Small intestine (tissue), 16 donors: ENCODE measurements around the gene SORBS1. TPM values are rescaled to one million over a fixed set of nuclear protein-coding genes. Genes with fewer than 3 reads are reported as not detected.

Experiments
- DNase-seq, 2 donors: peaks; one replicate each; pipeline versions ENCODE4 v3.0.0 to v3.0.0-alpha.2; 2013
- FAIRE-seq: peaks from 2 replicates; lab custom pipeline; 2012; peaks lifted over from hg19 to GRCh38; lab: Jason Lieb, UNC
- H3K27ac ChIP-seq, 3 donors: one replicate each; pipeline ENCODE4 v1.5.1; 2013; ENCODE audit warnings: low read length in 2 of 3, mild to moderate bottlenecking in 2 of 3, control low read depth in 1 of 3, inconsistent platforms in 1 of 3, low read depth in 1 of 3, moderate library complexity in 1 of 3
- H3K27me3 ChIP-seq, 3 donors: one replicate each; pipeline ENCODE4 v1.6.1; 2013; ENCODE audit warnings: low read length in 3 of 3, inconsistent platforms in 1 of 3; ENCODE audit not compliant: control insufficient read depth in 3 of 3, insufficient read depth in 3 of 3
- H3K36me3 ChIP-seq, 3 donors: one replicate each; pipeline ENCODE4 v1.6.1; 2013; ENCODE audit warnings: low read length in 3 of 3, inconsistent platforms in 1 of 3, low read depth in 1 of 3, mild to moderate bottlenecking in 1 of 3, moderate library complexity in 1 of 3; ENCODE audit not compliant: control insufficient read depth in 3 of 3, insufficient read depth in 2 of 3
- H3K4me1 ChIP-seq, 3 donors: one replicate each; pipeline ENCODE4 v1.6.1; 2013; ENCODE audit warnings: low read length in 2 of 3, inconsistent platforms in 1 of 3, low read depth in 1 of 3, mild to moderate bottlenecking in 1 of 3, moderate library complexity in 1 of 3; ENCODE audit not compliant: control insufficient read depth in 3 of 3, insufficient read depth in 2 of 3
- H3K4me3 ChIP-seq, 3 donors: one replicate each; pipeline ENCODE4 v1.5.1; 2013; ENCODE audit warnings: low read length in 3 of 3, control low read depth in 1 of 3, inconsistent platforms in 1 of 3, low read depth in 1 of 3, mild to moderate bottlenecking in 1 of 3, moderate library complexity in 1 of 3
- H3K9me3 ChIP-seq, 2 donors: one replicate each; pipeline ENCODE4 v1.6.1; 2013; ENCODE audit warnings: low read depth in 1 of 2, low read length in 1 of 2; ENCODE audit not compliant: control insufficient read depth in 2 of 2, insufficient read depth in 1 of 2
- WGBS, 3 donors: extraction: QIAGEN DNeasy Blood & Tissue Kit; methylation state at CpG; one replicate each; pipeline ENCODE4 v1.1.7; 2013; 5-methylcytosine and 5-hydroxymethylcytosine counted together
- long read RNA-seq, 10 donors: transcript quantifications; one replicate each; lab custom pipeline, GENCODE V29; 2026
- polyA plus RNA-seq, 4 donors: library from polyadenylated mRNA; stranded (reverse) in 3 of 4; unstranded in 1 of 4; fragments of 200-250 nt in 3 of 4; fragments of 120-200 nt in 1 of 4; gene quantifications; one replicate each; pipeline versions ENCODE4 v1.2.1 to v1.2.3, GENCODE V29; 2013
- donor health status: healthy with polysubstance abuse.
- donor health status: control.
- donor health status: control.
- donor health status: Bipolar disorder and iron deficiency.
- donor health status: healthy.

SORBS1 gene
- polyA plus RNA-seq = 10 to 100 TPM in 2 of 4 donors, 1 to 10 TPM in 2; 4.9 to 35.5 (median 20.1) TPM
- long read RNA-seq, donor 1 = 0 reads
- long read RNA-seq, donor 2 = 0 reads
- long read RNA-seq, donor 3, partial matches to known transcripts = 0 of 1 reads
- long read RNA-seq, donor 3, other reads (novel, unspliced or antisense) = 0 of 1 reads
- long read RNA-seq, donor 4, partial matches to known transcripts = 0 of 1 reads
- long read RNA-seq, donor 4, other reads (novel, unspliced or antisense) = 0 of 1 reads
- long read RNA-seq, donor 5 = 0 reads
- long read RNA-seq, donor 6, partial matches to known transcripts = 0 of 1 reads
- long read RNA-seq, donor 6, other reads (novel, unspliced or antisense) = 0 of 1 reads
- long read RNA-seq, donor 7 = 0 reads
- long read RNA-seq, donor 8 = 0 reads
- long read RNA-seq, donor 9 = 0 reads
- long read RNA-seq, donor 10, partial matches to known transcripts = 0 of 1 reads
- long read RNA-seq, donor 10, other reads (novel, unspliced or antisense) = 0 of 1 reads

DNA sequence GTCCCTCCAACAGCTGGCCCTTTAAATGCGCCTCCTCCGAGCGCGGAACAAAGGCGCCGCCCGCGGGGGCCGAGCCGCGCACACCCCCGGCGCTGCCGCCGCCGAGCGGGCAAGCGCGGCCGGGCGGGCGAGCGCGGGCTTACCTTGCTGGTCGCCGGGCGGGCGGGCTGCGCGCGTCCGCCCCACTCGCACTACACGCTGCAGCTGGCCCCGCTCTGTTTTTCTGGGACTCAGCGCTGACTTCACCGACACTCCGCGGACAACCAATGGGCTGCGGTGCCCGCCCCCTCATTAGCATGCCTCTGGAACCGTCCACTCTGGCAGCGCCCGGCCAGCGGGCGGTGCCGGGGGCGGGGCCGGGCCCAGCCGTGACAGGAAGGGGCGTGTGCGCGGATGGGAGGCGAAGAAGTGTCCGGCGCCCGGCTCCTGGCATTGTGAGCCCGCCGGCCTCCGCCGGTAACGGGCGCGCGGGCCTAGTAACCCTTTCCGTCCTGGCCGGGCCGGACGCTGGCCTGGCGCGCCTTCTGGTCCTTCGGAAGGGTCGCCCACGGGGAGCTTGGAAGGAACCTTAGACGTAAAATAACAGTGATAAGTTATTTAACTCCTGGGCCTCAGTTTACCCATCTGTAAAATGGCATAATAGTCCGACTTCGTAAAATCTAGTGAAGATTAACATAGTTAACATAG is at the start of gene SORBS1:
Gene SORBS1 (minus strand): TSS at position 195 of the 687 bp plus-strand sequence. CDS start 120,236 bp downstream, outside the sequence.
- peak; percentile 96 to 98 for DNase-seq
- WGBS, 3 donors = 1% methylated on average over 68 to 77 of the region's 77 CpGs
- no peaks in the 10 kb centered on the region for H3K9me3 ChIP-seq
- H3K4me1 ChIP-seq = peaks cover 0 to 29% (median 2%) of the 10 kb centered on the region in 3 donors
- peak within 1 kb of the TSS; percentile 70 to 98 (median 81) for H3K4me3 ChIP-seq
- peak within 1 kb of the TSS; percentile 61 to 84 (median 82) for H3K27ac ChIP-seq
- no peak for FAIRE-seq
- no peaks in the 10 kb centered on the region for H3K36me3 ChIP-seq
- no peaks in the 10 kb centered on the region for H3K27me3 ChIP-seq

DNA sequence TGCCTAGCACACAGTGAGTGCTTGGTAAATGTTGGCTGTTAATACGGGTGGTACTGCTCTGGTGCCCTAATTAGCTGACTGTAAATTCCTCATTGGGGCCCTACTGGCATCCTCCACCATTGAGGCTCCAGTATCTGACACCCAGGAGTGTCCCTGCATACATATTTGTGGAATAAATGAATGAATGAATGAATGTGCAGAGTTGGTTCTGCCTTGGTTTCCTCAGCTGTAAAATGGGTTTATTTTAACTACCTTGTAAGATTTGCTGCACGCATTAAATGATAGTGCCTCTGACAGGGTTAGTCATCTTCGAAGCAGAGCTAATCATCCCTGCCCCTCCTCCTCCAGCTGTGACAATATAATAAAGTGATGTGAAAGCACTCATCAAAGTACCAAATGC is 49.6 kb upstream of the SORBS1 start:
- FAIRE-seq = no peak
- peaks cover 42 to 73% (median 47%) of the 10 kb centered on the region in 3 donors for H3K36me3 ChIP-seq
- no peak overlapping the region for H3K27ac ChIP-seq
- WGBS, 3 donors = 88 to 94% (median 90%) methylated on average over 3 of the region's 3 CpGs
- H3K9me3 ChIP-seq = no peaks in the 10 kb centered on the region
- H3K4me3 ChIP-seq = no peak overlapping the region
- no peaks in the 10 kb centered on the region for H3K27me3 ChIP-seq
- DNase-seq = peak in 1 of 2 donors; percentile 2
- H3K4me1 ChIP-seq = peaks cover 2 to 32% (median 5%) of the 10 kb centered on the region in 3 donors

DNA sequence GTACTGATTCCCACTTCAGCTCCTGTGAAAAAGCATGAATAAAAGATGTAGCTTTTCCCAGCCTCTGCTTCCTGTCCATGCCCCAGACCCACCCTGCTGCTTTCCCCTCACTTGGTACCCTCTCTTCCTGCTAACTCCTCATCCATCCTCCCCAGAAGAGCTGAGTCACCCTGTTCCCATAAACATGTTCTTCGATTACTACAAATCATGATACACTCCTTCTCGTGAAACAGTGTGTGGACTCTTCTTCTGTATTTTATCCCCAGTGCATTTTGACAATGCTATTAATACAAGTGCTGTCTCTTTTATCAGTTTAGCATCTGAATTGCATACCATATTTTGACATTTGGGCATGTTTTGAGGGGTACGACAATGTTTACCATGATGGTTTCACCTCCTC is 45.8 kb upstream of the SORBS1 start:
- H3K27me3 ChIP-seq = no peaks in the 10 kb centered on the region
- no peak overlapping the region for H3K27ac ChIP-seq
- 78 to 81% (median 80%) methylated on average over 3 of the region's 3 CpGs for WGBS, 3 donors
- peaks cover 26 to 73% (median 32%) of the 10 kb centered on the region in 3 donors for H3K36me3 ChIP-seq
- FAIRE-seq (no peak), DNase-seq (no peak)
- H3K4me1 ChIP-seq = peaks cover 0 to 3% (median 0%) of the 10 kb centered on the region in 3 donors
- no peak overlapping the region for H3K4me3 ChIP-seq
- no peaks in the 10 kb centered on the region for H3K9me3 ChIP-seq

DNA sequence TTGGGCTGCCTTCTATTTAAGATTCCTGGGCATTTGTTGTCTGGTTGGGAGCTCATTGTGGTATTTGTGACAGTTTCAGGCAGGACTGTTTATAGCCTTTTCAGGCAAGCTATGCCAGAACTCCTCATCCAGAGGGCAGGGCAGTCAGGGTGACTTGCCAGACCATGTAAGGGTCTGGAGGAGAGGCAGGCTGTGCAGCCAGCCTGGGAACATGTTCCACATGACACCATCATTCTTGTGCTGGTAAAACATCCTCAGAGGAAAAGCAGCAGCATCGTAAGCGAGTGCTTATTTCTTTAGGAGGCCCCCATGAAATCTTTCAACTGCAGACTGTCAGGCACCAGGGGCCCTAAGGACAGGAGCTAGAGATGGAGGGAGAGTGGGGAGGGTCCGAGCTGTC is 44.0 kb upstream of the SORBS1 start:
- WGBS, 3 donors = 76 to 97% (median 92%) methylated on average over 3 of the region's 3 CpGs
- DNase-seq = no peak
- H3K36me3 ChIP-seq = peaks cover 22 to 56% (median 23%) of the 10 kb centered on the region in 3 donors
- H3K9me3 ChIP-seq = no peaks in the 10 kb centered on the region
- H3K27me3 ChIP-seq = no peaks in the 10 kb centered on the region
- H3K4me3 ChIP-seq = no peak overlapping the region
- FAIRE-seq = no peak
- peaks cover 0 to 4% (median 0%) of the 10 kb centered on the region in 3 donors for H3K4me1 ChIP-seq
- peak overlapping the region in 2 of 3 donors; percentile 27 to 76 for H3K27ac ChIP-seq

DNA sequence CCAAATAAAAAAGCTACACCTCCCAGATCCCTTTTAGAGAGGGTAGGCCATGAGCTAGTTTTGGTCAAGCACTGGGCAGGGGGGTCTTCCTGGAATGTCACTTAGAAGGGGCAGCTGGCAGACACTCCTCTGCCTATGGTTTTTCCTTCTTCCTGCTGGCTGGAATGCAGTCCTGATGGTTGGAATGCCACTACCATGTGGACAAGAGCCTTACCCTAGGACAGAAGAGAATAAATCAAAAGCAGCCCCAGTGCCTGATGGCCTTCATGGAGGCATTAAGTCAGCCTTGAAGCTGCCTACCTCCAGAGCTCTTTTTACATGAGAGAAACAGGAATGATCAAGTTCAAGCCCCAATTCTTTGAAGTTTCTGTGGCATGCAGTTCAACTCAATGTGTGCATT is 43.5 kb upstream of the SORBS1 start:
- DNase-seq = no peak
- no peak for FAIRE-seq
- Histone ChIP-seq H3K4me1 (peaks cover 0 to 4% (median 0%) of the 10 kb centered on the region in 3 donors), H3K36me3 (peaks cover 19 to 51% (median 20%) of the 10 kb centered on the region in 3 donors), H3K27me3 (no peaks in the 10 kb centered on the region), H3K9me3 (no peaks in the 10 kb centered on the region), H3K4me3 (no peak overlapping the region), H3K27ac (peak overlapping the region in 2 of 3 donors; percentile 27 to 76)

DNA sequence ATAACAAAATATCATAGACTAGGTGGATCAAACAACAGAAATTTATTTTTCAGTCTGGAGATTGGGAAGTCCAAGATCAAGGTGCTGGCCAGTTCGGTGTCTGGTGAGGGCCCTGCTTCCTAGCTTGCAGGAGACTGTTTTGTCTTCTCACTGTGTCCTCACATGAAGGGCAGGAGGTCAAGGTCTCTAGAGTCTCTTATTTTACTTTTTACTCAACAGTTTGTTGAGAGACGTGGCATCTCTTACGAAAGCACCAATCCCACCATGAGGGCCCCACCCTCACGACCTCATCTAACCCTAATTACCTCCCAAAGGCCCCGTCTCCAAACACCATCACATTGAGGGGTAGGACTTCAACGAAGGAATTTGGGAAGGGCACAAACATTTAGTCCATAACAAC is 41.2 kb upstream of the SORBS1 start:
- H3K9me3 ChIP-seq = no peaks in the 10 kb centered on the region
- FAIRE-seq = no peak
- WGBS, 3 donors = 77 to 86% (median 78%) methylated on average over 6 of the region's 6 CpGs
- H3K4me1 ChIP-seq = peaks cover 0 to 4% (median 0%) of the 10 kb centered on the region in 3 donors
- peaks cover 7 to 33% (median 16%) of the 10 kb centered on the region in 3 donors for H3K36me3 ChIP-seq
- H3K27me3 ChIP-seq = no peaks in the 10 kb centered on the region
- H3K27ac ChIP-seq = no peak overlapping the region
- DNase-seq = no peak
- no peak overlapping the region for H3K4me3 ChIP-seq

DNA sequence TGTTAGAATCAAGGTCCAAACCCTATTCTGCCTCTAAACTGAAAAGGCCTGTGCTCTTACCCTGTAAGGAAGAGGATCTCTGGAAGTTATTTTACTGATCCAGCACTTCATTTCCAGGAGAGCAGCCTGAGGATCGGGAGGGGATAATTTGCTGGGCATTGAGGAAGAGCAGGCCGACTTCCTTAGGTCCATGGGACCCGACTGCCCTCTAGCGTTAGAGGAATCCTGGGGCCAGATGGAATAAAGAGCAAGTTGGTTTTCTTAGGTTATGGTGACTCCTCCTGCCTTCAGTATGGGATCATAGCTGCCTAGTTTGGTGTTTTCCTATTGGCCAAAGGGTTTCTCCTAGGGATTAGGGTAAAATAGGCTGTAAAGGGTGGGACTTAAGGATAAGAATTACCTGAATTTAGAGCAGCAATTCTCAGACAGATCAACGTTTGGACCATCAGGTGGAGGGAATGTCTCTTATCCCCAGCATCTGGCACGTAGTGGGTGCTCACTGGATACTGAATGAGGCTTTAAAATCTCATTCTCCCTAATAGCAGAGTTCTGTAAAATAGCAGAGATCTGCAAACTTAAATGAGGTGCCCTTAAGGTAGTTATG is 40.0 kb upstream of the SORBS1 start:
- Histone ChIP-seq H3K9me3 (no peaks in the 10 kb centered on the region), H3K4me1 (peaks cover 0 to 4% (median 0%) of the 10 kb centered on the region in 3 donors), H3K27me3 (no peaks in the 10 kb centered on the region), H3K27ac (no peak overlapping the region), H3K4me3 (no peak overlapping the region), H3K36me3 (peaks cover 3 to 24% (median 8%) of the 10 kb centered on the region in 3 donors)
- WGBS, 3 donors = 21 to 24% (median 23%) methylated on average over 6 of the region's 6 CpGs
- no peak for FAIRE-seq
- peak; percentile 91 to 94 for DNase-seq

DNA sequence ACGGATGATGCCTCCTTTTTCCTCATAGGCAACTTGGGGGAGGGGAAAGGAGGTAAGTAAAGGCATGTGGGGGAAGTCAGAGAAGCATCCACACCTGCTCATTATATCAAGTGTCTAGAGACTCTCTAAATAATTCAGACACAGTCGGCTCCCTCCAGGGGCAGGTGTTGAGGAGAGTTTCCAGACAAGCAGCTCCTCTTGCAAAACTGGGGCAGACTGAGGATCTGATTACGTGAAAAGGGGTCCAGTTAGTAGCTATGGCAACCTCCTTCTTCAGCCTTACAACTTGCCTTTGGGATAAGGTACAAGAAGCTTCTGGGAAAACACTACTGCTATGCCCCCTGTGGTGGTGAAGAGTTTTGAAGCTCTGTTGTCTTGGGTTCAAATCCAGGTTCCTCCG is 39.0 kb upstream of the SORBS1 start:
- DNase-seq (no peak), FAIRE-seq (no peak)
- Histone ChIP-seq H3K4me1 (peaks cover 0 to 4% (median 0%) of the 10 kb centered on the region in 3 donors), H3K27ac (no peak overlapping the region), H3K4me3 (no peak overlapping the region), H3K27me3 (no peaks in the 10 kb centered on the region), H3K9me3 (no peaks in the 10 kb centered on the region), H3K36me3 (peaks cover 0 to 15% (median 6%) of the 10 kb centered on the region in 3 donors)
- 79 to 84% (median 82%) methylated on average over 4 of the region's 4 CpGs for whole genome bisulfite sequencing, 3 donors
